ENCODE measurements around the gene STAT6. TPM values are rescaled to one million over a fixed set of nuclear protein-coding genes. Genes with fewer than 3 reads are reported as not detected.

STAT6 gene
- total RNA-seq, 1 donor from 2014 or later, result 12.9 TPM

GRCh38 chr12:57098546-57098945 lies 12.6 kb downstream of the STAT6 start:
- no peak for TF ChIP-seq EZH2phosphoT487 (IDR thresholded peaks at IDR 0.05)
- no peak for TF ChIP-seq EZH2 (IDR thresholded peaks at IDR 0.05)
- no peak for TF ChIP-seq CTCF (IDR thresholded peaks at IDR 0.05)
- Histone ChIP-seq H3K9ac (no peak overlapping the region), H4K20me1 (ENCODE audit: low read depth) (peaks cover 1% of the 10 kb centered on the region), H3K4me1 (peaks cover 8% of the 10 kb centered on the region), H3K4me2 (no peak overlapping the region), H3K36me3 (no peaks in the 10 kb centered on the region), H3K4me3 (no peak overlapping the region), H3K9me3 (ENCODE audit: low read depth) (no peaks in the 10 kb centered on the region), H3K79me2 (ENCODE audit: low read depth) (no peaks in the 10 kb centered on the region), H2AFZ (replicated peaks) (no peak overlapping the region), H3K27me3 (no peaks in the 10 kb centered on the region), H3F3A (ENCODE audit: low read depth) (peaks cover 5% of the 10 kb centered on the region), H3K27ac (no peak overlapping the region)
- H3K27ac Mint-ChIP-seq, result no peak overlapping the region
- DNase-seq (ENCODE audit: low spot score), result no peak
- no peak overlapping the region for H3K4me3 Mint-ChIP-seq
- peaks cover 36% of the 10 kb centered on the region for H3K4me1 Mint-ChIP-seq
- peaks cover 10% of the 10 kb centered on the region for H3K27me3 Mint-ChIP-seq (ENCODE audit: insufficient read depth, low read depth)
- H3K9me3 Mint-ChIP-seq, result no peaks in the 10 kb centered on the region
- H3K36me3 Mint-ChIP-seq, result peaks cover 17% of the 10 kb centered on the region

GRCh38 chr12:57097554-57097835 lies 13.7 kb downstream of the STAT6 start:
- H3K4me3 Mint-ChIP-seq, result no peak overlapping the region
- H2AFZ ChIP-seq (replicated peaks), result no peak overlapping the region
- no peaks in the 10 kb centered on the region for H3K9me3 Mint-ChIP-seq
- peaks cover 7% of the 10 kb centered on the region for H3K27me3 Mint-ChIP-seq (ENCODE audit: insufficient read depth, low read depth)
- no peak overlapping the region for H3K4me2 ChIP-seq
- peaks cover 10% of the 10 kb centered on the region for H3K4me1 ChIP-seq
- H3K4me3 ChIP-seq, result no peak overlapping the region
- no peaks in the 10 kb centered on the region for H3K9me3 ChIP-seq (ENCODE audit: low read depth)
- H4K20me1 ChIP-seq (ENCODE audit: low read depth), result peaks cover 9% of the 10 kb centered on the region
- no peak for TF ChIP-seq EZH2 (IDR thresholded peaks at IDR 0.05)
- TF ChIP-seq EZH2phosphoT487 (IDR thresholded peaks at IDR 0.05), result no peak
- TF ChIP-seq CTCF (IDR thresholded peaks at IDR 0.05), result no peak
- H3K79me2 ChIP-seq (ENCODE audit: low read depth), result no peaks in the 10 kb centered on the region
- no peak overlapping the region for H3K27ac ChIP-seq
- H3F3A ChIP-seq (ENCODE audit: low read depth), result peaks cover 11% of the 10 kb centered on the region
- H3K27ac Mint-ChIP-seq, result no peak overlapping the region
- DNase-seq (ENCODE audit: low spot score), result no peak
- no peak overlapping the region for H3K9ac ChIP-seq
- H3K4me1 Mint-ChIP-seq, result peaks cover 42% of the 10 kb centered on the region
- no peaks in the 10 kb centered on the region for H3K36me3 ChIP-seq
- H3K27me3 ChIP-seq, result no peaks in the 10 kb centered on the region
- H3K36me3 Mint-ChIP-seq, result peaks cover 22% of the 10 kb centered on the region

GRCh38 chr12:57096748-57097553 lies 14.2 kb downstream of the STAT6 start:
- H3K9me3 ChIP-seq (ENCODE audit: low read depth), result no peaks in the 10 kb centered on the region
- no peaks in the 10 kb centered on the region for H3K9me3 Mint-ChIP-seq
- no peak overlapping the region for H3K4me3 ChIP-seq
- peaks cover 14% of the 10 kb centered on the region for H4K20me1 ChIP-seq (ENCODE audit: low read depth)
- no peak overlapping the region for H3K4me3 Mint-ChIP-seq
- H3K27ac Mint-ChIP-seq, result peak overlapping the region; percentile 84
- no peak overlapping the region for H2AFZ ChIP-seq (replicated peaks)
- H3F3A ChIP-seq (ENCODE audit: low read depth), result peaks cover 11% of the 10 kb centered on the region
- H3K9ac ChIP-seq, result no peak overlapping the region
- H3K79me2 ChIP-seq (ENCODE audit: low read depth), result no peaks in the 10 kb centered on the region
- no peak overlapping the region for H3K4me2 ChIP-seq
- H3K27me3 Mint-ChIP-seq (ENCODE audit: insufficient read depth, low read depth), result peaks cover 7% of the 10 kb centered on the region
- peaks cover 42% of the 10 kb centered on the region for H3K4me1 Mint-ChIP-seq
- peaks cover 23% of the 10 kb centered on the region for H3K36me3 Mint-ChIP-seq
- no peak overlapping the region for H3K27ac ChIP-seq
- H3K27me3 ChIP-seq, result no peaks in the 10 kb centered on the region
- no peak for TF ChIP-seq EZH2phosphoT487 (IDR thresholded peaks at IDR 0.05)
- no peak for TF ChIP-seq EZH2 (IDR thresholded peaks at IDR 0.05)
- no peak for TF ChIP-seq CTCF (IDR thresholded peaks at IDR 0.05)
- peaks cover 10% of the 10 kb centered on the region for H3K4me1 ChIP-seq
- no peak for DNase-seq (ENCODE audit: low spot score)
- H3K36me3 ChIP-seq, result no peaks in the 10 kb centered on the region

Measured in neural progenitor cell (in vitro differentiated cells).